ENCODE measurements around the gene MAPK4.

The MAPK4 gene

DNA sequence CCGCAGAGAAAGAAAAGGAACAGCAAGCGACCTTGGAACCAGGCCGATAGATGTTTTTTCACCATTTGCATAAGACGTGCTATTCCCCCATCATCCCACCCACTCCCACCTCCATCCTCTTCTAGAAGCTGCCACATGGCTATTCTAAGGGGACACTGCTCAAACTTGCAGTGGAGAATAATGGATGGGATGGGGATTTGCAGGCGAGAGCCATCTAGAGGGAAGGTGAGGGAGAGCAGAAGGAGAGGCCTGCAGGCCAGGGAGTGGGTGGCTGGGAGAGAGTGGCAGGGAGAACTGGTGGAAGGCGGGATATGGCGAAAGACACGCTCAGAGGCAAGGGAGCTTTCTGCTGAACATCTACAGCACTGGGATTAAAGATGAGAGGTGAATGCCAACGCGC is 84.9 kb downstream of the MAPK4 start:
- no peak for DNase-seq (ENCODE audit: low read depth in 1 of 2, low spot score in 1 of 2)
- Histone ChIP-seq H3K4me3 (replicated peaks; ENCODE audit: insufficient read depth, low read length) (no peak overlapping the region), H3K27ac (replicated peaks) (no peak overlapping the region), H3K27me3 (ENCODE audit: insufficient read depth, poor library complexity, severe bottlenecking) (peaks cover 3% of the 10 kb centered on the region)
- TF ChIP-seq POLR2AphosphoS5 (IDR thresholded peaks at IDR 0.05; ENCODE audit: low read depth), result no peak
- TF ChIP-seq, protein P1, sequence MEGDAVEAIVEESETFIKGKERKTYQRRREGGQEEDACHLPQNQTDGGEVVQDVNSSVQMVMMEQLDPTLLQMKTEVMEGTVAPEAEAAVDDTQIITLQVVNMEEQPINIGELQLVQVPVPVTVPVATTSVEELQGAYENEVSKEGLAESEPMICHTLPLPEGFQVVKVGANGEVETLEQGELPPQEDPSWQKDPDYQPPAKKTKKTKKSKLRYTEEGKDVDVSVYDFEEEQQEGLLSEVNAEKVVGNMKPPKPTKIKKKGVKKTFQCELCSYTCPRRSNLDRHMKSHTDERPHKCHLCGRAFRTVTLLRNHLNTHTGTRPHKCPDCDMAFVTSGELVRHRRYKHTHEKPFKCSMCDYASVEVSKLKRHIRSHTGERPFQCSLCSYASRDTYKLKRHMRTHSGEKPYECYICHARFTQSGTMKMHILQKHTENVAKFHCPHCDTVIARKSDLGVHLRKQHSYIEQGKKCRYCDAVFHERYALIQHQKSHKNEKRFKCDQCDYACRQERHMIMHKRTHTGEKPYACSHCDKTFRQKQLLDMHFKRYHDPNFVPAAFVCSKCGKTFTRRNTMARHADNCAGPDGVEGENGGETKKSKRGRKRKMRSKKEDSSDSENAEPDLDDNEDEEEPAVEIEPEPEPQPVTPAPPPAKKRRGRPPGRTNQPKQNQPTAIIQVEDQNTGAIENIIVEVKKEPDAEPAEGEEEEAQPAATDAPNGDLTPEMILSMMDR (IDR thresholded peaks at IDR 0.05; ENCODE audit: insufficient read depth, low read length), result peak; percentile 31

DNA sequence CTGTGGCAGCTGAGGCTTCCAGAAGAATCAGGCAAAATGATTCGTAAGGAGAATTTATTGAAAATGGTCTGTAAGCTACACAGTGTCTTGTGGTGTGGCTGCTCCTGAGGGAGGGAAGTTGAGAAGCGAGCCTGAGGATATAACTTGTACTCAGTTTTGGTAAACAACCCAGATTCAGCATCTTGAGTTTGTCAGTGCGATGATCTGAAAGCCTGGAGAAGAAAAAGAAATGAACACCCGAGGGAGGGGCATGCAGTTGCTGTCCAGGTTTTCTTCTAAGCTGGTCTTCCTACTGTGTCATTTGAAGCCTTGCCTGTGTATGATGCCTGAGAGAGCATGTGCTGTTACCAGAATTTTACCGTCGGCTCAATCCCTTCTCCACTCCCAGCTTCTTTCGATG is 87.3 kb downstream of the MAPK4 start:
- TF ChIP-seq GABPA (IDR thresholded peaks at IDR 0.05; ENCODE audit: low read depth), result no peak
- no peak for TF ChIP-seq SPI1 (IDR thresholded peaks at IDR 0.05; ENCODE audit: borderline replicate concordance, low read depth)
- no peak for TF ChIP-seq POLR2AphosphoS5 (IDR thresholded peaks at IDR 0.05; ENCODE audit: low read depth)
- TF ChIP-seq, protein P1 (IDR thresholded peaks at IDR 0.05; ENCODE audit: insufficient read depth, low read length), result no peak
- TF ChIP-seq, protein P2, sequence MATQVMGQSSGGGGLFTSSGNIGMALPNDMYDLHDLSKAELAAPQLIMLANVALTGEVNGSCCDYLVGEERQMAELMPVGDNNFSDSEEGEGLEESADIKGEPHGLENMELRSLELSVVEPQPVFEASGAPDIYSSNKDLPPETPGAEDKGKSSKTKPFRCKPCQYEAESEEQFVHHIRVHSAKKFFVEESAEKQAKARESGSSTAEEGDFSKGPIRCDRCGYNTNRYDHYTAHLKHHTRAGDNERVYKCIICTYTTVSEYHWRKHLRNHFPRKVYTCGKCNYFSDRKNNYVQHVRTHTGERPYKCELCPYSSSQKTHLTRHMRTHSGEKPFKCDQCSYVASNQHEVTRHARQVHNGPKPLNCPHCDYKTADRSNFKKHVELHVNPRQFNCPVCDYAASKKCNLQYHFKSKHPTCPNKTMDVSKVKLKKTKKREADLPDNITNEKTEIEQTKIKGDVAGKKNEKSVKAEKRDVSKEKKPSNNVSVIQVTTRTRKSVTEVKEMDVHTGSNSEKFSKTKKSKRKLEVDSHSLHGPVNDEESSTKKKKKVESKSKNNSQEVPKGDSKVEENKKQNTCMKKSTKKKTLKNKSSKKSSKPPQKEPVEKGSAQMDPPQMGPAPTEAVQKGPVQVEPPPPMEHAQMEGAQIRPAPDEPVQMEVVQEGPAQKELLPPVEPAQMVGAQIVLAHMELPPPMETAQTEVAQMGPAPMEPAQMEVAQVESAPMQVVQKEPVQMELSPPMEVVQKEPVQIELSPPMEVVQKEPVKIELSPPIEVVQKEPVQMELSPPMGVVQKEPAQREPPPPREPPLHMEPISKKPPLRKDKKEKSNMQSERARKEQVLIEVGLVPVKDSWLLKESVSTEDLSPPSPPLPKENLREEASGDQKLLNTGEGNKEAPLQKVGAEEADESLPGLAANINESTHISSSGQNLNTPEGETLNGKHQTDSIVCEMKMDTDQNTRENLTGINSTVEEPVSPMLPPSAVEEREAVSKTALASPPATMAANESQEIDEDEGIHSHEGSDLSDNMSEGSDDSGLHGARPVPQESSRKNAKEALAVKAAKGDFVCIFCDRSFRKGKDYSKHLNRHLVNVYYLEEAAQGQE (IDR thresholded peaks at IDR 0.05; ENCODE audit: insufficient replicate concordance, low read depth), result no peak
- DNase-seq (ENCODE audit: low read depth in 1 of 2, low spot score in 1 of 2), result no peak
- Histone ChIP-seq H3K27ac (replicated peaks) (no peak overlapping the region), H3K27me3 (ENCODE audit: insufficient read depth, poor library complexity, severe bottlenecking) (peaks cover 3% of the 10 kb centered on the region), H3K4me3 (replicated peaks; ENCODE audit: insufficient read depth, low read length) (no peak overlapping the region)

DNA sequence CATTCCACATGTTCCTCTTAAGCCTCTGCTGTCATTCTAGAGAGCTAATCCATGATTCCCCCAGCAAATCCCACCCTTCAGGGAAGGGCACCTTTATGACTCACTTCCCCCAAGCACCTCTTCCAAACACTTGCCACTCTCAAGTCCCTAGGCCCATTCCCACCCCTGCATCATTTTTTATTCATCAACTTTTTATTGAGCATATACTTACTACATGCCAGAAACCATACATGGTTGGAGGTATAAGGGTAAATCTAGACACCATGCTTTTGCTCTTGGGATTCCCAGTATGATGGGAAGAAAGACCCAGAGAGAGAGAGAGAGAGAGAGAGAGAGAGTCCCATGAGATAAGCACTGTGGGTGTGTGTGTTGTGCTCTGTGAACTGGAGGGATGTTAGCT is 87.9 kb downstream of the MAPK4 start:
- Histone ChIP-seq H3K27me3 (ENCODE audit: insufficient read depth, poor library complexity, severe bottlenecking) (peaks cover 3% of the 10 kb centered on the region), H3K4me3 (replicated peaks; ENCODE audit: insufficient read depth, low read length) (no peak overlapping the region), H3K27ac (replicated peaks) (no peak overlapping the region)
- DNase-seq (ENCODE audit: low read depth in 1 of 2, low spot score in 1 of 2), result no peak
- TF ChIP-seq SPI1 (IDR thresholded peaks at IDR 0.05; ENCODE audit: borderline replicate concordance, low read depth) (no peak), POLR2AphosphoS5 (IDR thresholded peaks at IDR 0.05; ENCODE audit: low read depth) (no peak), GABPA (IDR thresholded peaks at IDR 0.05; ENCODE audit: low read depth) (no peak)
- TF ChIP-seq, protein P2 (IDR thresholded peaks at IDR 0.05; ENCODE audit: insufficient replicate concordance, low read depth), result no peak
- TF ChIP-seq, protein P1 (IDR thresholded peaks at IDR 0.05; ENCODE audit: insufficient read depth, low read length), result no peak

DNA sequence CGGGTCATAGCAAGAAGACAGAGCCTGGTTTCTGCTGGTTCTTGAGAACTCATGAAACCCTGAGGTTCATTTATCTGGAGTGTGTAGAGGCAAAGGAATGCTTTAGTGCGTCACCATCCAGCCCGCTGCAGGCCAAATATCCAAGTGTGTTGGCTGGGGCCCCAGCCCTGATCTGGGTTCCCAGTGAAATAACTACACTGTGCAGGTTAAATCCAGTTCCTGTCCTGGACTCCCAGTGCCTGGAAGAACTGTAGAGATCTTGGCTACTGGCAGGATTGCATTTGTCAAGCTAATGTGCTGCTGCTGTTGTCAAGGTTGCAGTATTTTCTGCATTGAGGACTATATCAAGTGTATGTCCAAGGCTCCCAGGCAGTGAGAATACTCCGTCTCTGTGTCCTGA is 89.9 kb downstream of the MAPK4 start:
- Histone ChIP-seq H3K27ac (replicated peaks) (no peak overlapping the region), H3K27me3 (ENCODE audit: insufficient read depth, poor library complexity, severe bottlenecking) (peaks cover 3% of the 10 kb centered on the region), H3K4me3 (replicated peaks; ENCODE audit: insufficient read depth, low read length) (no peak overlapping the region)
- DNase-seq (ENCODE audit: low read depth in 1 of 2, low spot score in 1 of 2), result no peak
- TF ChIP-seq SPI1 (IDR thresholded peaks at IDR 0.05; ENCODE audit: borderline replicate concordance, low read depth) (no peak), POLR2AphosphoS5 (IDR thresholded peaks at IDR 0.05; ENCODE audit: low read depth) (no peak), GABPA (IDR thresholded peaks at IDR 0.05; ENCODE audit: low read depth) (no peak)
- TF ChIP-seq, protein P2 (IDR thresholded peaks at IDR 0.05; ENCODE audit: insufficient replicate concordance, low read depth), result no peak
- TF ChIP-seq, protein P1 (IDR thresholded peaks at IDR 0.05; ENCODE audit: insufficient read depth, low read length), result no peak
